Left lung (tissue), 10 donors: ENCODE measurements around the gene LMBR1. TPM values are rescaled to one million over a fixed set of nuclear protein-coding genes. Genes with fewer than 3 reads are reported as not detected.

Source experiments
- ATAC-seq: fragments of 200-7000 bp; cut with Tn5 transposase; one replicate; pipeline ENCODE4 v1.9.1; 2020; ENCODE audit warnings: moderate library complexity
- DNase-seq, 4 donors: peaks; one replicate each; pipeline ENCODE4 v3.0.0-alpha.2; 2013 to 2020
- H3K27ac ChIP-seq, 2 donors: fragments of 200-600 bp; sonication (generic) in 1 of 2; one replicate each; pipeline versions ENCODE4 v1.5.0 to v1.8.0; 2020 to 2021
- H3K27me3 ChIP-seq, 2 donors: fragments of 200-600 bp; sonication (generic) in 1 of 2; one replicate each; pipeline versions ENCODE4 v1.5.0 to v1.8.0; 2020 to 2021
- H3K36me3 ChIP-seq, 2 donors: fragments of 200-600 bp; sonication (generic) in 1 of 2; one replicate each; pipeline versions ENCODE4 v1.5.0 to v1.8.0; 2020 to 2021
- H3K4me1 ChIP-seq, 2 donors: fragments of 200-600 bp; one replicate each; pipeline ENCODE4 v1.8.0; 2021
- H3K4me3 ChIP-seq, 2 donors: fragments of 200-600 bp; sonication (generic) in 1 of 2; one replicate each; pipeline versions ENCODE4 v1.5.0 to v1.8.0; 2020 to 2021; ENCODE audit warnings: mild to moderate bottlenecking in 1 of 2
- H3K9me3 ChIP-seq, 2 donors: fragments of 200-600 bp; sonication (generic) in 1 of 2; one replicate each; pipeline versions ENCODE4 v1.5.0 to v1.8.0; 2020 to 2021
- intact Hi-C, 2 donors: fragments of 100-400 bp; cut with DNase I; formaldehyde crosslinking; loops; one replicate each; pipeline versions ENCODE4 v1.11.2 to v1.14.2; 2022
- polyA plus RNA-seq, 6 donors: library from polyadenylated mRNA; unstranded; fragments of 120-200 nt; gene quantifications; one replicate each; pipeline ENCODE4 v1.2.1, GENCODE V29; 2013; ENCODE audit not compliant: insufficient read length in 6 of 6
- total RNA-seq, 2 donors: library from RNA; stranded (reverse); fragmentation: NEBNext Ultra II Directional; extraction: Animal tissue kit (Norgen Biotek cat#: 25700); gene quantifications; one replicate each; pipeline ENCODE4 v1.2.1, GENCODE V29; 2021
- TF ChIP-seq, protein P1 (sequence below), 2 donors: fragments of 200-600 bp; sonication (generic) in 1 of 2; IDR thresholded peaks; one replicate each; pipeline versions ENCODE4 v1.5.0 to v1.8.0; 2021; ENCODE audit warnings: antibody characterized with exemption in 2 of 2
- donor health status: DM: no; HTN: yes; CAD: no.
- donor health status: DM: no; HTN: no; CAD: no.

The LMBR1 gene
- total and polyA plus RNA-seq, 8 donors, result 54.7 to 71.1 (median 63.9) TPM

- DNase-seq (no peak), ATAC-seq (no peak)
- Histone ChIP-seq H3K27me3 (no peaks in the 10 kb centered on the region), H3K4me3 (no peak overlapping the region), H3K4me1 (no peaks in the 10 kb centered on the region), H3K36me3 (peaks cover 0 to 76% of the 10 kb centered on the region in 2 donors), H3K9me3 (no peaks in the 10 kb centered on the region), H3K27ac (no peak overlapping the region)
- intact Hi-C loops, result no loop called here
- TF ChIP-seq, protein P1, sequence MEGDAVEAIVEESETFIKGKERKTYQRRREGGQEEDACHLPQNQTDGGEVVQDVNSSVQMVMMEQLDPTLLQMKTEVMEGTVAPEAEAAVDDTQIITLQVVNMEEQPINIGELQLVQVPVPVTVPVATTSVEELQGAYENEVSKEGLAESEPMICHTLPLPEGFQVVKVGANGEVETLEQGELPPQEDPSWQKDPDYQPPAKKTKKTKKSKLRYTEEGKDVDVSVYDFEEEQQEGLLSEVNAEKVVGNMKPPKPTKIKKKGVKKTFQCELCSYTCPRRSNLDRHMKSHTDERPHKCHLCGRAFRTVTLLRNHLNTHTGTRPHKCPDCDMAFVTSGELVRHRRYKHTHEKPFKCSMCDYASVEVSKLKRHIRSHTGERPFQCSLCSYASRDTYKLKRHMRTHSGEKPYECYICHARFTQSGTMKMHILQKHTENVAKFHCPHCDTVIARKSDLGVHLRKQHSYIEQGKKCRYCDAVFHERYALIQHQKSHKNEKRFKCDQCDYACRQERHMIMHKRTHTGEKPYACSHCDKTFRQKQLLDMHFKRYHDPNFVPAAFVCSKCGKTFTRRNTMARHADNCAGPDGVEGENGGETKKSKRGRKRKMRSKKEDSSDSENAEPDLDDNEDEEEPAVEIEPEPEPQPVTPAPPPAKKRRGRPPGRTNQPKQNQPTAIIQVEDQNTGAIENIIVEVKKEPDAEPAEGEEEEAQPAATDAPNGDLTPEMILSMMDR (IDR thresholded peaks at IDR 0.05), result no peak
Observed at GRCh38 chr7:156676263-156676662, 216.7 kb downstream of the LMBR1 start.

GRCh38 chr7:156675721-156676120 is 217.3 kb downstream of the LMBR1 start:
- H3K27me3 ChIP-seq, result no peaks in the 10 kb centered on the region
- H3K9me3 ChIP-seq, result no peaks in the 10 kb centered on the region
- ATAC-seq, result no peak
- no peak overlapping the region for H3K4me3 ChIP-seq
- DNase-seq, result no peak
- no peak overlapping the region for H3K27ac ChIP-seq
- intact Hi-C loops, result no loop called here
- TF ChIP-seq, protein P1 (IDR thresholded peaks at IDR 0.05), result no peak
- peaks cover 0 to 78% of the 10 kb centered on the region in 2 donors for H3K36me3 ChIP-seq
- H3K4me1 ChIP-seq, result no peaks in the 10 kb centered on the region

DNA sequence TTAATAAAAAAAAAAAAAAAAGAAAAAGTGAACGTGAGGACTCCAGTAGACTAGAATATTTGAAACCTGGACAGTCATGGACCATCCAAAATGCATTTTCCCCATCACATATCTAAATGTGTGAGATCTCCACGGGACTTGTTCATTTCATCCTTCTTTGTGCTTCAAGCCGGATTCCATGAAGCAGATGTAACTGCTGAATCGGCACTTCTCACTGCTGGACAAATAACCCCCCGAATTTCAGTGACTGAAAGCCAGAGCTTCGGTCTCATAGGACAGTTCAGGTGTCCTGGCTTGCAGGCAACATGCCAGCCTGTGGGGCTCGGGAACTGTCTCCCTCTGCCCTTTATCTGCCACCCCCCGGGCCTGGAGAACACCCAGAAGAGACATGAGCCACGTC is 219.1 kb downstream of the LMBR1 start:
- Histone ChIP-seq H3K27me3 (no peaks in the 10 kb centered on the region), H3K27ac (no peak overlapping the region), H3K4me3 (no peak overlapping the region), H3K36me3 (peaks cover 0 to 72% of the 10 kb centered on the region in 2 donors), H3K9me3 (no peaks in the 10 kb centered on the region), H3K4me1 (no peaks in the 10 kb centered on the region)
- no peak for ATAC-seq
- intact Hi-C loops, result no loop called here
- no peak for DNase-seq
- TF ChIP-seq, protein P1 (IDR thresholded peaks at IDR 0.05), result no peak

- Histone ChIP-seq H3K4me1 (no peaks in the 10 kb centered on the region), H3K36me3 (peaks cover 0 to 72% of the 10 kb centered on the region in 2 donors), H3K27ac (no peak overlapping the region), H3K27me3 (no peaks in the 10 kb centered on the region), H3K9me3 (no peaks in the 10 kb centered on the region), H3K4me3 (no peak overlapping the region)
- ATAC-seq (no peak), DNase-seq (no peak)
- intact Hi-C loops, result no loop called here
- TF ChIP-seq, protein P1 (IDR thresholded peaks at IDR 0.05), result no peak
Observed at GRCh38 chr7:156673454-156673853, 219.5 kb downstream of the LMBR1 start.

GRCh38 chr7:156669035-156669828 is 223.8 kb downstream of the LMBR1 start:
- H3K27me3 ChIP-seq, result no peaks in the 10 kb centered on the region
- TF ChIP-seq, protein P1 (IDR thresholded peaks at IDR 0.05), result no peak
- ATAC-seq, result no peak
- intact Hi-C loops, result no loop called here
- no peaks in the 10 kb centered on the region for H3K9me3 ChIP-seq
- no peak overlapping the region for H3K27ac ChIP-seq
- DNase-seq, result no peak
- H3K36me3 ChIP-seq, result peaks cover 0 to 41% of the 10 kb centered on the region in 2 donors
- H3K4me1 ChIP-seq, result no peaks in the 10 kb centered on the region
- no peak overlapping the region for H3K4me3 ChIP-seq
